ENCODE results near the gene FGD4.

DNA sequence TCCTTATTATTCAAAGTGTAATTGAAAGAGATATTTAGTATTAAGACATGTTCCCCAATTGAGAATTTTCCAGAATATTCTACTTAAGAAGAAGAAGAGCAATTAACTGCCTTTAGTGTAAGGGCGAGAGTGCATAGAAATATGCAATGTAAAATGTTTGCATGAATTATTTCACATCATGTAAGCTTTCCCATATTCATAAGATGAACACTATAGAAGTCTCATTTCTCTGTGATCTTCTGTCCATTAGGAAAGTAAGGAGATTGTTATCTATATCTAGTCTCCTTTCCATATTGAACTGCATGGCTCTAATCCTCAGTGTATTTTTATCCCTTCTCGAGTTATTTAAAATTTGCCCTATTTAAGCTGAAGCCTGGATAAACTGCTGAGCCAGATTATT is 17.1 kb upstream of the FGD4 start:
- TF ChIP-seq EZH2phosphoT487 (IDR thresholded peaks at IDR 0.05; ENCODE audit: insufficient read depth, low read depth) = no peak
- no peak for TF ChIP-seq EZH2 (IDR thresholded peaks at IDR 0.05; ENCODE audit: insufficient read depth, poor library complexity, severe bottlenecking)

Measured in GM23248 (cell line).